Activated naive CD4-positive, alpha-beta T cell treated with anti-CD3 and anti-CD28 coated beads, Interleukin-2, amount 50 U/mL, for 24 hours (primary cell): ENCODE data around the gene IL11.
A peak's percentile ranks its signal among the peaks of the same experiment; 100 is the strongest.

Experiments
- H3K27ac Mint-ChIP-seq: one replicate; pipeline ENCODE4 v1.8.0; 2021; ENCODE audit warnings: mild to moderate bottlenecking, mixed read lengths
- H3K27me3 Mint-ChIP-seq: one replicate; pipeline ENCODE4 v1.8.0; 2021; ENCODE audit warnings: mixed read lengths
- H3K36me3 Mint-ChIP-seq: one replicate; pipeline ENCODE4 v1.8.0; 2021; ENCODE audit warnings: mixed read lengths
- H3K4me1 Mint-ChIP-seq: one replicate; pipeline ENCODE4 v1.8.0; 2021; ENCODE audit warnings: mixed read lengths
- H3K4me3 Mint-ChIP-seq: one replicate; pipeline ENCODE4 v1.8.0; 2021; ENCODE audit warnings: mild to moderate bottlenecking, mixed read lengths
- H3K9me3 Mint-ChIP-seq: one replicate; pipeline ENCODE4 v1.8.0; 2021; ENCODE audit warnings: mixed read lengths

The IL11 gene

GRCh38 chr19:55400281-55401087 is 30.2 kb upstream of the IL11 start:
- Mint-ChIP-seq H3K27ac (no peak overlapping the region), H3K4me3 (no peak overlapping the region), H3K4me1 (peaks cover 13% of the 10 kb centered on the region), H3K36me3 (peaks cover 6% of the 10 kb centered on the region), H3K9me3 (no peaks in the 10 kb centered on the region), H3K27me3 (no peaks in the 10 kb centered on the region)

DNA sequence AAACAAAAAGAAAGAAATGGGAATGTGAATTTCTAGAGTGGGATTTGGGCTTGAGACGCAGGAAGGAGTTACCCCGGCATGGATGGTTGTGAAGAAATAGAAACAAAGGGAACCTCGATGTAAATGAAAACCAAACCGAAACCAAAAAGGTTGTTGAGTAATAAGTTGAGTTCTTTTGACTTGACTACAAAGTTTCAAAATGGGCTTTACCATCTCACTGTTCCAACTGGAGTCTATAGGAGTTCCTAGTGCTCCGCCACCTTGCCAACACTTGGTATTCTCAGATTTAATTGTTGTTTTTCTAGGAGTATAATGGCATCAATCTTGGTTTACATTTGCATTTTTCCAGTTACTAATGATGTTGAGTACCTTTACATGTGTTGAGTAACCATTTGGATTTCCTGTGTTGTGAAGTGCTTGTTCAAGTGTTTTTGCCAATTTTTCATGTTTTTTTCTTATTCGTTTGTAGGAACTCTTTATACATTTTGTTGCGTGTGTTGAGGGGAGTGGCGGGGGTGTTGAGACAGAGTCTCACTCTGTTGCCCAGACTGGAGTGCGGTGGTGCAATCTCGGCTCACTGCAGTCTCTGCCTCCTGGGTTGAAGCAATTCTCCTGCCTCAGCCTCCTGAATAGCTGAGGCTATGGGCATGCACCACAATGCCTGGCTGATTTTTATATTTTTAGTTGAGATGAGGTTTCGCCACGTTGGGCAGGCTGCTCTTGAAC is 28.1 kb upstream of the IL11 start:
- Mint-ChIP-seq H3K27ac (no peak overlapping the region), H3K36me3 (peaks cover 5% of the 10 kb centered on the region), H3K9me3 (no peaks in the 10 kb centered on the region), H3K27me3 (no peaks in the 10 kb centered on the region), H3K4me1 (peaks cover 11% of the 10 kb centered on the region), H3K4me3 (no peak overlapping the region)

DNA sequence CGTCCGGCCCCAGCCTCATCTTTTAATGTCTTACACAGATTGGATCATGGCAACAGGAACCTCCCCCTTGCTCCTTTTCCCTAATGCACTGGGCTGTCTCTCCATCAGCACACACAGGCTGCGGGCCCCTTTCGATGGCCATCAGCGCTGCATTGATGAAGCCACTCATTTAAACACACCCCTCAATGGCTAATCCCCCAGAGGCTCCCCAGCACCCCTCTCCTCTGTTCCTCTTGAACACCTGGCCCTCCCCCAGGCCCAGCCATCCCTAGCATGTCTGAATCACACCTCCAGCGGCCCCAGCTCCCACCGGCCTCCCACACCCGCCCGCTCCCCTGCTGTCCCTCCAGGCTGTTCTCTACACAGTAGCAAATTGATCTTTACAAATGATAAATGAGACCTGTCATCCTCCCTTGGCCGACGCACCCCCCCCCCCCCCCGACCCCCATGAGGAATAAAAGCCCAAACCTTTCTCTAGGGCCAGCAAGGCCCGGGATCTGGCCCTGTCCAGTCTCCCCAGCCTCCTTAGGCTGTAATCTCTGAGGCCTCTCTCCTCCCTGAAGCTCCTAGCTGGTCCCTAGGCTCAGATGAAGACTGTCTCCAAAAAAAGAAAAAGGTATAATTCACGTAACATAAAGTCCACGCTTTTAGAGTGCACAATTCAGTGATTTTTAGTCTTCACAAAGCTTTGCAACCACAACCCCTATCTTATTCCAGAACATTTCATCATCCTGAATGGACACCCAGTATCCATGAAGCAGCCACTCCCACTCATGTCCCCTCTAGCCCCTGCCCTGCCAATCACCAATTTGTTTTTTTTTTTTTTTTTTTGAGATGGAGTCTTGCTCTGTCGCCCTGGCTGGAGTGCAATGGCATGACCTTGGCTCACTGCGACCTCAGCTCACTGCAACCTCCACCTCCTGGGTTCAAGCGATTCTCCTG is 22.8 kb upstream of the IL11 start:
- peaks cover 26% of the 10 kb centered on the region for H3K4me1 Mint-ChIP-seq
- no peaks in the 10 kb centered on the region for H3K27me3 Mint-ChIP-seq
- H3K27ac Mint-ChIP-seq: no peak overlapping the region

DNA sequence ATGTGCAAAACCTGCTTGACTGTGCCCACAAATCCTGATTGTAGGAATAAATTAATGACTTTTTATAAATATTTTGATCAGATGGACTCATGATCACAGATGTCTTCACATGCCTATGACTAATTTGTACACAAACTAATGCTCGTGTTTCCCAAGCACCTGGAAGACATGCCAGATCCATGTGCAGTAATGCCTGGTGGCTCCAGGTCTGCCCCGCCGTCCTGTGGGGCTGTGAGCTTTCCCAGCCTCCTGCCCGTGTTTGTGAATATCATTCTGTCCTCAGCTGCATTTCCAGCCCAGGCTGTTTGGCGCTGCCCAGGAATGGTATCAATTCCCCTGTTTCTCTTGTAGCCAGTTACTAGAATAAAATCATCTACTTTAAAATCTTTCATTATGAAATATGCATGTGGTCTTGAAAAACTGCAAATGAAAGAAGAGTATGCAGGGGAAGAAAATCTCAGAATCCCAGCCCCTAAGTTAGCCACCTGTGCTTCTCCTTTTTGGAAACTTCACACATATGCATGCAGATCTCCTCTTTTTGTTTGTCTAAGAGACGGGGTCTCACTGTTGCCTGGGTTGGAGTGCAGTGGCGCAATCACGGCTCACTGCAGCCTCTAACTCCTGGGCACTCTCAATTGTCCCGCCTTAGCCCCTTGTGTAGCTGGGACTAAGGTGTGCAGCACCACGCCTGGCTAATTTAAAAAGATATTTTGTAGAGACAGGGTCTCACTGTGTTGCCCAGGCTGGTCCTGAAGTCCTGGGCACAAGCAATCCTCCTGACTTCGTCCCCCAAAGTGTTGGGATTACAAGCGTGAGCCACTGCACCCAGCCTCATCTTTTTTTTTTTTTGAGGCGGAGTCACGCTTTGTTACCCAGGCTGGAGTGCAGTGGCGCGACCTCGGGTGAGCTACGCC is 21.7 kb upstream of the IL11 start:
- H3K4me3 Mint-ChIP-seq: no peak overlapping the region
- no peaks in the 10 kb centered on the region for H3K9me3 Mint-ChIP-seq
- no peaks in the 10 kb centered on the region for H3K27me3 Mint-ChIP-seq
- no peak overlapping the region for H3K27ac Mint-ChIP-seq
- H3K4me1 Mint-ChIP-seq: peaks cover 30% of the 10 kb centered on the region
- peaks cover 16% of the 10 kb centered on the region for H3K36me3 Mint-ChIP-seq

More for the DNA sequence above, 22.8 kb upstream of the IL11 start:
- Mint-ChIP-seq H3K4me3 (no peak overlapping the region), H3K9me3 (no peaks in the 10 kb centered on the region), H3K36me3 (peaks cover 11% of the 10 kb centered on the region)

DNA sequence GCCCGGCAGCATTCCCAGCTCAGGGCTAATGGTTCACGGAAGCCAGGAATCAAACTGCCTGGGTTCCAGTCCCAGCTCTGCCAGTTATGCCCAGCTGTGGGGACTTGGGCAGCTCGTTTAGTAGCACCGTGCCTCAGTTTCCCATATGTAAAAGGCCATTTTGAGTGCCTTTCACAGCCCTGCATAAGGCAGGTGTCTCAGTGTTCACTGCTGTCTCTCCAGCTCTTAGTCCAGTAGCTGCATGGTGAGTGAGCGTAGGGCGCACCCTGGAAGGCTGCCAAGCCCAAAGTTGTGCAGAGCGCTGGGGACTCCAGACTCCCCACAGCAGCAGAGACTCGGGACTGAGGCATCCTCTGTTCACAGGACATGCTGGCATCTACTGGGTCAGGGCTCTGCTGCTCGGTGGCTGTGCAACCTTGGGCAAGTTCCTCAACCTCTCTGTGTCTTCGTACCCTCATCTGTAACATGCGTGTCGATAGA is 21.0 kb upstream of the IL11 start:
- H3K4me3 Mint-ChIP-seq: no peak overlapping the region
- no peaks in the 10 kb centered on the region for H3K9me3 Mint-ChIP-seq
- H3K4me1 Mint-ChIP-seq: peaks cover 34% of the 10 kb centered on the region
- no peaks in the 10 kb centered on the region for H3K27me3 Mint-ChIP-seq
- H3K36me3 Mint-ChIP-seq: peaks cover 23% of the 10 kb centered on the region
- no peak overlapping the region for H3K27ac Mint-ChIP-seq

- Mint-ChIP-seq H3K4me3 (peak overlapping the region; percentile 52), H3K36me3 (peaks cover 29% of the 10 kb centered on the region), H3K9me3 (no peaks in the 10 kb centered on the region), H3K4me1 (peaks cover 34% of the 10 kb centered on the region), H3K27me3 (no peaks in the 10 kb centered on the region), H3K27ac (peak overlapping the region; percentile 78)
Observed at GRCh38 chr19:55390461-55390880, 20.2 kb upstream of the IL11 start.

DNA sequence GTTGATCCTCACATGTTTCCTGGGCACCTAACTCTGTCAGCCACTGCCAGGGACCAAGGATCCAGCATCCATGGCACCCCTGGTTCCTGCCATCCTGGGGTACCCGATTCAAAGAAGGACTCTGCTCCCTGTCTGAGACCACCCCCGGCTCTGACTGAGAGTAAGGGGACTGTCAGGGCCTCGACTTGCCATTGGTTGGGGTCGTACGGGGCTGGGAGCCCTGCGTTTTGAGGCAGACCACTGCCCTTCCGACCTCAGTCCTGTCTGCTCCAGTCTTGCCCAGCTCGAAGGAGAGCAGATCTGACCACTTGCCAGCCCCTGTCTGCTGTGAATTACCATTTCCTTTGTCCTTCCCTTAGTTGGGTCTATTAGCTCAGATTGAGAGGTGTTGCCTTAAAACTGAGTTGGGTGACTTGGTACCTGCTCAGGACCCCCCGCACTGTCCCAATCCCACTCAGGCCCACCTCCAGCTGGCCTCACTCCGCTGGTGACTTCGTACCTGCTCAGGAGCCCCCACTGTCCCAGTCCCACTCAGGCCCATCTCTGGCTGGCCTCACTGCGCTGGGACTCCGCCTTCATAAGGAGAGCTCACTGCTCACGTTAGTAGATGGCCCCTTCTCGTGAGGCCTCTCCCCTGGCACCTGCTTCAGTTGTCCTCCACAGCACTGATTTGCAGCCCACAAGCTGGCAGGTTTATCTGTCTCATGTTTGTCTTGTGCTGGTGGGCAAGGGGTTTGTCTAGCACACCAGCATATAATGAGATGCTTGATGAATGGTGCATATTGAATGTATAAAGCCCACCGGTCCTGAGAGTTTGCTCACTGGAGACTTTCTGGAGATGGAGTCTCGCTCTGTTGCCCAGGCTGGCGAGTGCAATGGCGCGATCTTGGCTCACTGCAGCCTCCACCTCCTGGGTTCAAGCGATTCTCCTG is 19.4 kb upstream of the IL11 start:
- H3K27ac Mint-ChIP-seq: peak overlapping the region; percentile 80
- peak overlapping the region; percentile 70 for H3K4me3 Mint-ChIP-seq
- peaks cover 36% of the 10 kb centered on the region for H3K4me1 Mint-ChIP-seq
- H3K9me3 Mint-ChIP-seq: no peaks in the 10 kb centered on the region
- peaks cover 29% of the 10 kb centered on the region for H3K36me3 Mint-ChIP-seq
- no peaks in the 10 kb centered on the region for H3K27me3 Mint-ChIP-seq

- Mint-ChIP-seq H3K27ac (peak overlapping the region; percentile 100), H3K36me3 (peaks cover 29% of the 10 kb centered on the region), H3K27me3 (no peaks in the 10 kb centered on the region), H3K9me3 (no peaks in the 10 kb centered on the region), H3K4me1 (peaks cover 45% of the 10 kb centered on the region), H3K4me3 (peak overlapping the region; percentile 98)
Observed at GRCh38 chr19:55387736-55388497, 17.7 kb upstream of the IL11 start.

- H3K9me3 Mint-ChIP-seq: no peaks in the 10 kb centered on the region
- H3K27ac Mint-ChIP-seq: peak overlapping the region; percentile 100
- H3K4me1 Mint-ChIP-seq: peaks cover 57% of the 10 kb centered on the region
- no peaks in the 10 kb centered on the region for H3K27me3 Mint-ChIP-seq
- H3K4me3 Mint-ChIP-seq: peak overlapping the region; percentile 98
- peaks cover 29% of the 10 kb centered on the region for H3K36me3 Mint-ChIP-seq
Observed at GRCh38 chr19:55386493-55386971, 16.3 kb upstream of the IL11 start.

GRCh38 chr19:55385724-55386492 is 15.6 kb upstream of the IL11 start, which contains the start of gene RPL28:
Gene RPL28, plus strand, starts transcription at chr19:55385932. Its CDS starts 426 bp downstream, at chr19:55386358.
- H3K36me3 Mint-ChIP-seq: peaks cover 31% of the 10 kb centered on the region
- peaks cover 58% of the 10 kb centered on the region for H3K4me1 Mint-ChIP-seq
- peak within 1 kb of the TSS; percentile 98 for H3K4me3 Mint-ChIP-seq
- H3K27ac Mint-ChIP-seq: peak within 1 kb of the TSS; percentile 100
- no peaks in the 10 kb centered on the region for H3K27me3 Mint-ChIP-seq
- no peaks in the 10 kb centered on the region for H3K9me3 Mint-ChIP-seq

DNA sequence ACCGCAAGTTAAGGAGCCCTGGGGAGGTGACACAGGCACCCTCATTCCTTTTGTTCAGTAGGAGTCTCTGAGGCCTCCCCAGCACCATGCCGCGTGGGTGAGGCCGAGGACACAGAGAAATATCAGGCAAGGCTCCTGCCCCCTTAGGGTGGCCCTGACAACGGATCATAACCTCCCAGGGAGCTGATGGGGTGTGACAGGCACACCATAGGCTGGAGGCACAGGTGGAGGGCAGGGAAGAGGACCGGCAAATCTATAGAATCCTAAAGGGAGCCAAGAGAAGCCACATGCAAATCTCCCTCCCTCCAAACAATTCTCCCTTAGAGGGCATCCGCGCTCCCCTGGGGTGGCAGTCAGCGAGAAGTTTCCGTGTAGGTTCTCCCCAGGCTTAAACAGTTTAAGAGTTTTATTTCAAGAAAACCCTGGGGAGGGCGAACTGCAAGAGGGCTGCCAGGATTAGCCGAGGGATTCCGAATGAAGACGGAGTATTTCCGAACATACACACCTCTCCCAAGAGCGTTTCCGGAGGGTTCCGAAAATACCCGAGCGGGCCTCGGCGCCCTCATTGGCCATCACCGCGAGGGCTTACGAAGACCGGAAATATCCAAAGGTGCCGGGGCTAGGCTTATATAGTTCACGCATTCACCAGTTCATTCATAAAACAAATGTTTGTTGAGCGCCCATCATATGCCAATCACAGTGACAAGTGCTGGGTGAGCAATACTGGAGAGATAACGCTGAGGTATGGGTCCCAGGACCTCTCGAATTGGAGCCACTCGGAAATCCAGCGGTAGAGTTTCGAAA is 14.9 kb upstream of the IL11 start:
- Mint-ChIP-seq H3K4me1 (peaks cover 51% of the 10 kb centered on the region), H3K27me3 (no peaks in the 10 kb centered on the region), H3K9me3 (no peaks in the 10 kb centered on the region), H3K4me3 (peak overlapping the region; percentile 98), H3K36me3 (peaks cover 31% of the 10 kb centered on the region), H3K27ac (peak overlapping the region; percentile 100)
